ENCODE results near the gene MAGI1. TPM values are rescaled to one million over a fixed set of nuclear protein-coding genes. Genes with fewer than 3 reads are reported as not detected.

Gene MAGI1
- total RNA-seq, 2 experiments from 2014 or later: 0.47 to 0.51 TPM

GRCh38 chr3:65313666-65314065 is 725.1 kb downstream of the MAGI1 start:
- no peak overlapping the region for H3K4me3 Mint-ChIP-seq

GRCh38 chr3:65305836-65306235 is 732.9 kb downstream of the MAGI1 start:
- ChIA-PET CTCF (no interaction called here), POLR2A (no interaction called here)
- Mint-ChIP-seq H3K36me3 (ENCODE audit: low read depth) (no peaks in the 10 kb centered on the region), H3K4me1 (ENCODE audit: low read depth) (no peaks in the 10 kb centered on the region), H3K27ac (no peak overlapping the region), H3K9me3 (peaks cover 3% of the 10 kb centered on the region), H3K27me3 (no peaks in the 10 kb centered on the region), H3K4me3 (no peak overlapping the region)
- TF ChIP-seq CTCF (IDR thresholded peaks at IDR 0.05): no peak
- no peak for DNase-seq
- intact Hi-C loops (cut with micrococcal nuclease): no loop called here
- ATAC-seq: no peak

More at GRCh38 chr3:65313666-65314065, 725.1 kb downstream of the MAGI1 start:
- Mint-ChIP-seq H3K27ac (no peak overlapping the region), H3K27me3 (no peaks in the 10 kb centered on the region), H3K4me1 (ENCODE audit: low read depth) (no peaks in the 10 kb centered on the region), H3K9me3 (peaks cover 7% of the 10 kb centered on the region), H3K36me3 (ENCODE audit: low read depth) (no peaks in the 10 kb centered on the region)
- DNase-seq (no peak), ATAC-seq (no peak)
- CTCF ChIA-PET: no interaction called here
- intact Hi-C loops (cut with micrococcal nuclease): no loop called here
- POLR2A ChIA-PET: no interaction called here
- no peak for TF ChIP-seq CTCF (IDR thresholded peaks at IDR 0.05)

Other genes starting within 250 kb of the MAGI1 start
- 10 to 100 TPM; 28.5 to 31.0 TPM for gene SLC25A26, start 182.1 kb upstream of the MAGI1 start, total RNA-seq